Right ventricle myocardium inferior (tissue), 1 donor: ENCODE data around the gene KDM4C. TPM values are rescaled to one million over a fixed set of nuclear protein-coding genes. Genes with fewer than 3 reads are reported as not detected.

ENCODE experiments used
- ATAC-seq: fragments of 200-7000 bp; cut with Tn5 transposase; one replicate; pipeline ENCODE4 v1.9.1; 2020; ENCODE audit warnings: mild to moderate bottlenecking, moderate library complexity
- DNase-seq: peaks from one replicate; pipeline ENCODE4 v3.0.0; 2021; ENCODE audit errors: missing footprints
- intact Hi-C: fragments of 100-400 bp; cut with DNase I; formaldehyde crosslinking; loops from one replicate; pipeline ENCODE4 v1.11.0; 2022
- total RNA-seq: library from RNA; stranded (reverse); fragmentation: NEBNext Ultra II Directional; extraction: Animal tissue kit (Norgen Biotek cat#: 25700); gene quantifications from one replicate; pipeline ENCODE4 v1.2.1, GENCODE V29; 2021
- donor health status: DM: no; HTN: yes; CAD: no; lungs with severe emphysema.

KDM4C gene
- total RNA-seq, 1 donor from 2014 or later: 15.3 TPM

DNA sequence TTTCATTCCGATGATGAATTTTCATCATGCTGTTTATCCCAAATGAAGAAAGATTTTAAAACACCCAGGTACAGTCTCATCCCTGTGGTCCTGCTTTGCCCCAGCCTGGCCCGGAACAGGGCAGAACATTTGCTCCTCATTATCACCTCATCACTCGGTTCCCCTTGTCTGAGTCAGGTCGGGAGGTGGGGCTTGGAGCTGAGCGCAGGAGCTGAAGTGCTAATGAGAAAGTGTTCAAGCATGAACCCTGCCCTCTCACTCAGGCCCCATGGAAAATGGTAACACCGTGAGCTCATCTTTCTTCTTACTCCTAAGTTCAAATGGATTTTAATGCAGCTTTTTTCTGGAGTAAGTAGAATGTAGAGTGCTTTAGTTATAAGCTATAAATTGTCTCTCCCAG, 466.2 kb downstream of the KDM4C start:
- DNase-seq: no peak
- intact Hi-C loops: no loop called here
- ATAC-seq: no peak

Other genes starting within 250 kb of the KDM4C start
- not detected for gene GLDC, start 112.2 kb upstream of the KDM4C start, total RNA-seq